MCF 10A (cell line): ENCODE data around the gene KCMF1. TPM values are rescaled to one million over a fixed set of nuclear protein-coding genes. Genes with fewer than 3 reads are reported as not detected.
A peak's percentile ranks its signal among the peaks of the same experiment; 100 is the strongest.

Experiments
- BruUV-seq: library from RNA; stranded (reverse); fragments of 400-500 nt; replicated peaks from 2 replicates; lab custom pipeline; 2021; lab: Mats Ljungman, UMichigan
- CTCF ChIA-PET: fragments of 300-600 bp; sonication (Branson Sonifier 250); formaldehyde crosslinking; extraction: SDS; loops from one replicate; lab custom pipeline; 2021; ENCODE audit warnings: antibody characterized with exemption, inconsistent platforms; lab: Yijun Ruan, JAX
- POLR2A ChIA-PET: fragments of 300-600, 350-650 bp; sonication (Branson Sonifier 250); formaldehyde crosslinking; extraction: SDS; loops from one replicate; lab custom pipeline; 2020; ENCODE audit warnings: antibody characterized with exemption, inconsistent platforms; lab: Yijun Ruan, JAX
- DNase-seq: peaks from one replicate; pipeline ENCODE4 v3.0.0-alpha.2; 2018; ENCODE audit not compliant: unreplicated experiment
- H3K27ac Mint-ChIP-seq: one replicate; pipeline ENCODE4 v1.8.0; 2022; ENCODE audit warnings: mild to moderate bottlenecking, low read depth, mixed read lengths; ENCODE audit not compliant: unreplicated experiment
- H3K27me3 Mint-ChIP-seq: one replicate; pipeline ENCODE4 v1.8.0; 2022; ENCODE audit warnings: mixed read lengths; ENCODE audit not compliant: insufficient read depth, unreplicated experiment
- H3K36me3 Mint-ChIP-seq: one replicate; pipeline ENCODE4 v1.8.0; 2022; ENCODE audit warnings: mild to moderate bottlenecking, moderate library complexity, mixed read lengths; ENCODE audit not compliant: insufficient read depth, unreplicated experiment
- H3K4me1 Mint-ChIP-seq: one replicate; pipeline ENCODE4 v1.8.0; 2022; ENCODE audit warnings: mixed read lengths; ENCODE audit not compliant: insufficient read depth, unreplicated experiment
- H3K4me3 Mint-ChIP-seq: one replicate; pipeline ENCODE4 v1.8.0; 2022; ENCODE audit warnings: mild to moderate bottlenecking, moderate library complexity, mixed read lengths; ENCODE audit not compliant: unreplicated experiment
- H3K9me3 Mint-ChIP-seq: one replicate; pipeline ENCODE4 v1.8.0; 2022; ENCODE audit warnings: mixed read lengths; ENCODE audit not compliant: unreplicated experiment
- CTCF ChIP-seq: fragments of 200-600 bp; IDR thresholded peaks from one replicate; pipeline ENCODE4 v1.8.0; 2022; ENCODE audit warnings: antibody characterized with exemption, mild to moderate bottlenecking; ENCODE audit not compliant: unreplicated experiment
- intact Hi-C: fragments of 100-400 bp; cut with micrococcal nuclease; formaldehyde crosslinking; loops from 2 replicates; pipeline ENCODE4 v1.14.1; 2022
- total RNA-seq: library from RNA; stranded (reverse); gene quantifications from 2 replicates; pipeline ENCODE4 v1.2.3, GENCODE V29; 2022

Gene KCMF1
- total RNA-seq, 1 experiment from 2014 or later: 170 TPM

DNA sequence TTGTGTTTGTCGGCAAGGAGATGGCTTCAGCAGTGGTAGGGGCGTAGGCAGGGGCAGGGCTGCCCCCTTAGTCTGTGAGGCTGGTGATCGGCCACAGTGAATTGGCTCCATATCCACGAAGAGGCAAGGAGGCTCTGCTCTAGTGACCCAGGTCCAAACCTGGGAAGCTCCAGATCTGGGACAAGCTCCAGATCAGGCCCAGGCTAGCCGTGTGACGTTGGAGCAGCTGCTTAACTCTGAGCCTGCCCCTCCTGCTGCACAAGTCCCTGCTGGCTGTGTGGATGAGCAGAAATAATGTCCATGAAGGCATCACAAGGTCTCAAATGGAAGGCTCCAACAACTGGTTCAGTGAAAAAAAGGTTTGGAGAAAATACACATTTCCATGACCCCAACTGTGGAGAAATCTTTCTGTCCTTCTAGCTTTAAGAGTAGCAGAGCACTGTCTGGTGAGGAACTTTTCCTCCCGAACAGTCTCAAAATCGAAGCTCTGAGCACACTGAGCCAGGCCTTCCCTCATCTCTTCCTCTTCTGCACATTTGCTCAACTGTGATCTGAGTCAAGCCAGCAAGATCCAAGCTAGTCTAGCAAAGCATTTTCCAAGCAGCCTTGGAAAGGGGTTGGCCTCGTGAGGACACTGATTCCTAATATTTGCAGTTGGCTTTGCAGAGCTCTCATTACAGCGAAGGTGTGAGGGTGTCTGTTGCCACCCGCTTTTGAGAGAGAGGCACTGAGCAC, 95.2 kb downstream of the KCMF1 start:
- intact Hi-C loops: loop anchor here (1.0 kb wide), 2 partner anchors 67 to 232 kb away; partner anchors contain the start of gene TCF7L1
- no peak for TF ChIP-seq CTCF
- no peak overlapping the region for H3K27ac Mint-ChIP-seq
- no peak overlapping the region for H3K4me3 Mint-ChIP-seq
- peaks cover 7% of the 10 kb centered on the region for H3K4me1 Mint-ChIP-seq
- ChIA-PET POLR2A (interaction anchor here (0.6 to 3.2 kb wide), 5 partner anchors 48 to 231 kb away, joined by 3 to 35 read pairs (median 3); no protein-coding TSS in a partner anchor), CTCF (interaction anchor here (0.5 to 9.7 kb wide), 43 partner anchors 11 to 910 kb away, joined by 3 to 295 read pairs (median 4); no protein-coding TSS in a partner anchor)
- no TSS peak for BruUV-seq
- no peaks in the 10 kb centered on the region for H3K9me3 Mint-ChIP-seq
- DNase-seq: no peak
- peaks cover 10% of the 10 kb centered on the region for H3K36me3 Mint-ChIP-seq
- H3K27me3 Mint-ChIP-seq: peaks cover 11% of the 10 kb centered on the region

DNA sequence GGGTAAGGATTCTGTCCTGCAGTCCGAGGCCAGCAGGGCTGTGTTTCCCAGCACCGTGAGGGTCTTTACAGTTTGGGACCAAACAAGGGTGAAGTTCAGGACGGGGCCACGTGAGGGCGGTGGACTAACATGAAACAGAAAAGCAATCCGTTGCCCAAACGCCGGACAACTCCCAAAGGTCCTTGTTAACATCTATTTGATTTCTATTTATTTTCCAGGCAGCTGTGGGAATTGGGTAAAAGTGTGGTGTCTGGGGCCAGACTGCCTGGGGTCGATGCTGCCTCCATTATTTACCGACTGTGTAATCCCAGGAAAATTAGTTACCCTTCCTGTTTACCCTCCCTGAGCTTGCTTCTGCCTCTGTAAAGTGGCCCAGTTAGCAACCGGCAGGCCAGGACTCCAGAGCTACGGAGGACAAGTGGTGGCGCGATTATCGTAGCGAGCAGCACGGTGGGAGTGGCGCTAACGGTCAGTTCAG, 96.0 kb downstream of the KCMF1 start:
- no TSS peak for BruUV-seq
- ChIA-PET POLR2A (interaction anchor here (0.6 to 3.2 kb wide), 4 partner anchors 58 to 234 kb away, joined by 3 to 35 read pairs (median 4); no protein-coding TSS in a partner anchor), CTCF (interaction anchor here (0.6 to 9.7 kb wide), 45 partner anchors 8 to 527 kb away, joined by 3 to 295 read pairs (median 4); no protein-coding TSS in a partner anchor)
- peak; percentile 79 for DNase-seq
- Mint-ChIP-seq H3K27me3 (peaks cover 11% of the 10 kb centered on the region), H3K27ac (no peak overlapping the region), H3K9me3 (no peaks in the 10 kb centered on the region), H3K4me3 (no peak overlapping the region), H3K4me1 (peaks cover 7% of the 10 kb centered on the region), H3K36me3 (peaks cover 6% of the 10 kb centered on the region)
- intact Hi-C loops: loop anchor here (1.0 kb wide), 3 partner anchors 66 to 231 kb away; partner anchors contain the start of gene TCF7L1
- TF ChIP-seq CTCF: peak; percentile 88

DNA sequence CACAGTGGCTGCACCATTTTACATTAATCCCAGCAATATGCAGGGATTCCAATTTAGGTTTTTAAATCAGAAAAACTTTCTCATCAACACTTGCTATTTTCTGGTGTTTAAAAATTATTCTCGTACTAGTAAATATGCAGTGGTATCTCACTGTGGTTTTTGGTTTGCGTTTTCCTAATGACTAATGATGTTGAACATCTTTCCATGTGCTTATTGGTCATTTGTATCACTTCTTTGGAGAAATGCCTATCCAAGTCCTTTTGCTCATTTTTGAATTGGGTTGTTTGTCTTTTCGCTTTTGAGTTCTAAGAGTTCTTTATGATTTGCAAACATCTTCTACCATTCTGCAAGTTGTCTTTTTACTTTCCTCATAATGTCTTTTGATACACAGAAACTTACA, 100.1 kb downstream of the KCMF1 start:
- CTCF ChIA-PET: no interaction called here

More for the DNA sequence above, 100.1 kb downstream of the KCMF1 start:
- peaks cover 16% of the 10 kb centered on the region for H3K27me3 Mint-ChIP-seq
- DNase-seq: no peak
- POLR2A ChIA-PET: no interaction called here
- no peak overlapping the region for H3K27ac Mint-ChIP-seq
- H3K9me3 Mint-ChIP-seq: no peaks in the 10 kb centered on the region
- BruUV-seq: no TSS peak
- H3K4me3 Mint-ChIP-seq: no peak overlapping the region
- H3K4me1 Mint-ChIP-seq: peaks cover 7% of the 10 kb centered on the region
- intact Hi-C loops: no loop called here
- no peak for TF ChIP-seq CTCF
- peaks cover under 1% of the 10 kb centered on the region for H3K36me3 Mint-ChIP-seq
